Activated T-cell treated with anti-CD3 and anti-CD28 coated beads, Interleukin-2, amount 50 U/mL, for 24 hours (primary cell): ENCODE data around the gene MEIS3.

ENCODE experiments used
- DNase-seq: peaks from one replicate; pipeline ENCODE4 v3.0.0-alpha.2; 2020
- H3K27ac Mint-ChIP-seq: 2 replicates; pipeline ENCODE4 v1.8.0; 2020; ENCODE audit warnings: mild to moderate bottlenecking, mixed read lengths
- H3K27me3 Mint-ChIP-seq: 2 replicates; pipeline ENCODE4 v1.8.0; 2020; ENCODE audit warnings: mixed read lengths
- H3K36me3 Mint-ChIP-seq: 2 replicates; pipeline ENCODE4 v1.8.0; 2020; ENCODE audit warnings: low read depth, mixed read lengths
- H3K4me1 Mint-ChIP-seq: 2 replicates; pipeline ENCODE4 v1.8.0; 2020; ENCODE audit warnings: low read depth, mixed read lengths
- H3K4me3 Mint-ChIP-seq: 2 replicates; pipeline ENCODE4 v1.8.0; 2020; ENCODE audit warnings: mild to moderate bottlenecking, moderate library complexity, mixed read lengths
- H3K9me3 Mint-ChIP-seq: 2 replicates; pipeline ENCODE4 v1.8.0; 2020; ENCODE audit warnings: mixed read lengths

The MEIS3 gene

GRCh38 chr19:47419030-47419783 is at the start of gene MEIS3:
TSS of gene MEIS3 (minus strand) at chr19:47419527. CDS start at chr19:47419081, 446 bp downstream.
- Mint-ChIP-seq H3K4me3 (peak within 1 kb of the TSS; percentile 14), H3K4me1 (peaks cover 32% of the 10 kb centered on the region), H3K9me3 (no peaks in the 10 kb centered on the region), H3K36me3 (no peaks in the 10 kb centered on the region), H3K27me3 (peaks cover 88% of the 10 kb centered on the region), H3K27ac (no peak within 1 kb of the TSS)
- no peak for DNase-seq

DNA sequence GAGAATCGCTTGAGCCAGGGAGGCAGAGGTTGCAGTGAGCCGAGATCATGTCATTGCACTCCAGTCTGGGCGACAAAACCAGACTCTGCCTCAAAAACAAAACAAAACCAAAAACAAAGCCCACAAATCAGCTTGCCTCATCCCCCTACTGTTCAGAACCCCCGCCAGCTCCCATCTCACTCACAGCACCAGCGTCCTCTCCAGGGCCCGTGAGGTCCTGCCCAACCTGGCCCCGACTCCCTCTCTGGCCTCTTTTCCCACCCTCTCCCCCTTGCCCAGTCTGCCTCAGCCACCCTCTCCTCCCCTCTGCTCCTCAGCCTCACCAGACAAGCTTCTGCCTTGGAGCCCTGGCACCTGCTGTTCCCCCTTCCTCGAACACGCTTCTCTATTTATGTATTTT is 48.6 kb upstream of the MEIS3 start:
- H3K4me3 Mint-ChIP-seq: no peak overlapping the region
- no peaks in the 10 kb centered on the region for H3K9me3 Mint-ChIP-seq
- DNase-seq: no peak
- peaks cover 10% of the 10 kb centered on the region for H3K4me1 Mint-ChIP-seq
- no peak overlapping the region for H3K27ac Mint-ChIP-seq
- H3K27me3 Mint-ChIP-seq: peaks cover 73% of the 10 kb centered on the region
- no peaks in the 10 kb centered on the region for H3K36me3 Mint-ChIP-seq

DNA sequence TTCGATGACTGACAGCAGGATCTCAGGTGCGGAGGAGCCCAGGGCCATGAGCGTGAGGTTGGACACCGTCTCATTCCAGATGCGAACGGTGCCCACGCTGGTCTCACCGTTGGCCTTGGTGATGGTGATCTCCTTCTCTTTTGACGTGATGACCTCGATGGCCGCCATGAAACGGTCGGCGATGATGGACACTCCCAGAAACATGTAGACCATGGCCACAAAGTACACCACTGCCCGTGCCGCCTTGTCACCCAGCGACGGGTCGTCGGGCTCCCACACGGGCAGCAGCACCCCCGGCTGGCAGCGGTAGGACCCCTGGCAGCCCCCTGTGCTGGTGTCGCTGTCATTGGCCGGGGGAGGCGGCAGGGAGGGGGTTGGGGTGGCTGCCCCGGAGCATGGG is 46.6 kb upstream of the MEIS3 start:
- H3K36me3 Mint-ChIP-seq: no peaks in the 10 kb centered on the region
- H3K9me3 Mint-ChIP-seq: no peaks in the 10 kb centered on the region
- no peak for DNase-seq
- H3K27ac Mint-ChIP-seq: no peak overlapping the region
- no peak overlapping the region for H3K4me3 Mint-ChIP-seq
- H3K4me1 Mint-ChIP-seq: peaks cover 3% of the 10 kb centered on the region
- H3K27me3 Mint-ChIP-seq: peaks cover 66% of the 10 kb centered on the region

DNA sequence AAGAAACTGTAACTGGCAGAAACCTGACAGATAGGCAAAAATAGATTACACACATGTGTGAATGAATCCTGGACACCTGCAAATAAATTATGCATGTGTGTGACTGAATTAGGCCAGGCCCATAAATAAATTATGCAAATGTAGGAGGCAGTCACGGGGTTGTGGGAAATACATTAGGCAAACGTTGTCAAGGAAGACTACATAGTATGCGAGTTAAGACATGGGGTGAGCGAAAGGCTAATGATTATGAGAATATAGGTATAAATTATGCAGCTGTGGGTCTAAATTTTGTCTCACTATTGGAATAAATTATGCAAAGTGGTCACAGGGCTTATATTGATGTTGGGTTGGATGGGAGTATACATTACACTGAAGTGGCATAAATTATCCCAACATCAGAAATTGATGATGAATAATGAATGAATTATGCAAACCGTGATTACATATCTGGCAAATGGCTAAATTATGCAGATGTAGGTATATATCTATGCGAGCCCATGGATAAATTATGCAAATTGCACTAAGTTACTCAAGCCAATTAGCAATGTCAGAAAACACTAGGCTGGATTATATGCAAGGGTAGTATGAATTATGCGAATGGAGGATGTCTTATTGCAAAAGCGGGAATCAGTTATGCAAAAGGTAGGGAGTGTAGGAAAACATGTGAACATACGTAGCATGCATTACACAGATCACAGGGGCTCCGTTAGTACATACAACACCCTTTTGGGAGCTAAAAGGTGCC is 45.5 kb upstream of the MEIS3 start:
- no peak overlapping the region for H3K27ac Mint-ChIP-seq
- no peaks in the 10 kb centered on the region for H3K4me1 Mint-ChIP-seq
- H3K9me3 Mint-ChIP-seq: no peaks in the 10 kb centered on the region
- no peak for DNase-seq
- H3K36me3 Mint-ChIP-seq: no peaks in the 10 kb centered on the region
- H3K4me3 Mint-ChIP-seq: no peak overlapping the region
- H3K27me3 Mint-ChIP-seq: peaks cover 58% of the 10 kb centered on the region

DNA sequence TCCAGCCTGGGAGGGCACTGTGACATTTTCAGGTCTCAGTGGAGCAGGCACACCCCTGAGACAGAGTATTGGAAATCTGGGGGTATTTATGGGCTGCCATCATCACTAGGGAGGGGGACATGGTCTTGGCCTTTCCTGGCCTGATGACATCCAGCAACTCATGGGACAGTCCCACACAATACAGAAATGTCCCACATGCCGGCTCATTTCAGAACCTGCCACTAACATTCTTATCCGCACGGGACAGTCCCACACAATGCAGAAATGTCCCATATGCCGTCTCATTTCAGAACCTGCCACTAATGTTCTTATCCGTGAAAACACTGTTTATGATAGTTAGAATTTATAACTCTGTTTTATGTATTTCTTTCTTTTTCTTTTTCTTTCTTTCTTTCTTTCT is 42.5 kb upstream of the MEIS3 start:
- Mint-ChIP-seq H3K4me1 (peaks cover 2% of the 10 kb centered on the region), H3K27me3 (peaks cover 30% of the 10 kb centered on the region), H3K9me3 (no peaks in the 10 kb centered on the region), H3K4me3 (no peak overlapping the region), H3K27ac (no peak overlapping the region), H3K36me3 (no peaks in the 10 kb centered on the region)
- no peak for DNase-seq

DNA sequence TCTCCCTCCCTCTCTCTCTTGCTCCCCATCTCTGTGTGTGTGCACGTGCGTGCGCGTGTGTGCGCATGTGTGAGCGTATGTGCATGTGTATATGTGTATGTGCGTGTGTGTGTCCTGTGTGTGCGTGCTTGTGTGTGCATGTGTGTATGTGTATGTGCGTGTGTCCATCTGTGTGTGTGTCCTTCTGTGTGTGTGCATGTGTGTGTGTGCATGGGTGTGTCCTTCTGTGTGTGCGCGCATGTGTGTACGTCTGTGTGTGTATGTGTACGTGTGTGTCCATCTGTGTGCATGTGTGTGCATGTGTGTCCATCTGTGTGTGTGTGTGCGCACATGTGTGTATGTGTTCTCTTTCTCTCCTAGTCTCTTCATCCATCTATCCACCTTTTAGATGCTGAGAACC is 40.1 kb upstream of the MEIS3 start:
- Mint-ChIP-seq H3K36me3 (no peaks in the 10 kb centered on the region), H3K9me3 (peaks cover 9% of the 10 kb centered on the region), H3K27me3 (peaks cover 32% of the 10 kb centered on the region), H3K27ac (no peak overlapping the region), H3K4me1 (peaks cover 2% of the 10 kb centered on the region), H3K4me3 (no peak overlapping the region)
- DNase-seq: no peak

DNA sequence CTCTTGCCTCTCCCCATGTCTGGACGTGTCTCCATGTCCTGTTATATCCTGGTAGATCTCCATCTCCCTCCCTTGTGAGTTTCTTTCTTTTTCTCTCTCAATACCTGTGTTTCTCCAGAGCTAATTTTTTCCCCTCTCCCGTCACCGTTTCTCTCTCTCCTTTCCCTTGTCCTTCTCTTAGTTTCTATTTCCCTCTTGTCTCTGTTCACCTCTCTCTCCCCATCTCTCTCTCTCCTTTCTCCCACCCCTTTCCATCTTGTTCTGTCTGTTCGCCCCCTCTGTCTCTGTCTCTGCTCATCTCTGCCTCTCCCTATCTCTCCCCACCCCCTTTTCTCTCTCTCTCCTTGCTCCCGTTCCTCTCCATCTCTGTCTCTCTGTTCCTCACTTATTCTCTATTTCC is 39.3 kb upstream of the MEIS3 start:
- DNase-seq: no peak
- Mint-ChIP-seq H3K27me3 (peaks cover 36% of the 10 kb centered on the region), H3K4me3 (no peak overlapping the region), H3K27ac (no peak overlapping the region), H3K9me3 (peaks cover 9% of the 10 kb centered on the region), H3K36me3 (no peaks in the 10 kb centered on the region), H3K4me1 (peaks cover 2% of the 10 kb centered on the region)

- no peak for DNase-seq
- no peak overlapping the region for H3K27ac Mint-ChIP-seq
- H3K36me3 Mint-ChIP-seq: no peaks in the 10 kb centered on the region
- H3K4me1 Mint-ChIP-seq: peaks cover 2% of the 10 kb centered on the region
- peaks cover 9% of the 10 kb centered on the region for H3K9me3 Mint-ChIP-seq
- no peak overlapping the region for H3K4me3 Mint-ChIP-seq
- peaks cover 35% of the 10 kb centered on the region for H3K27me3 Mint-ChIP-seq
These were observed 37.6 kb upstream of the MEIS3 start for GRCh38 chr19:47456721-47457474.

DNA sequence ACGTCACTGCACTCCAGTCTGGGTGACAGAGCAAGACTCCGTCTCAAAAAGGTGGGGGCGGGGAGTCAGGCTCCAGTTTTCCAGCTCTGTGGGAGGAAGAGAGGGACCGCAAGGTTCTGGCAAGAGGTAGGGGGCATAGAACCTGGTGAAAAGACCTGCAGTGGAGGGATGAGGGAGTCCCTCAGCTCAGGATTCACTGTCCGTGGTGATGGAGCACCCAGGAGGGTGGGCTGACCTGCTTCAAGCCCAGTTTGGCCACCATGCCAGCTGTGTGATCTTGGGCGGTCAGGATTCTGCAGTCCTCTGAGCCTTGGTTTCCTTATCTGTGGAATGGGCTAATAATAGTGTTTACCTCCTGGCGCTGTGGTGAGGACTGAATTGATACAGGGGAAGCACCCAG is 31.2 kb upstream of the MEIS3 start:
- Mint-ChIP-seq H3K36me3 (no peaks in the 10 kb centered on the region), H3K27ac (no peak overlapping the region), H3K27me3 (peaks cover 67% of the 10 kb centered on the region), H3K9me3 (peaks cover 2% of the 10 kb centered on the region), H3K4me3 (no peak overlapping the region), H3K4me1 (peaks cover 17% of the 10 kb centered on the region)
- DNase-seq: no peak

- no peak for DNase-seq
- Mint-ChIP-seq H3K27me3 (peaks cover 72% of the 10 kb centered on the region), H3K9me3 (no peaks in the 10 kb centered on the region), H3K4me1 (peaks cover 34% of the 10 kb centered on the region), H3K27ac (no peak overlapping the region), H3K36me3 (no peaks in the 10 kb centered on the region), H3K4me3 (no peak overlapping the region)
These were observed 29.0 kb upstream of the MEIS3 start for GRCh38 chr19:47448360-47448727.

GRCh38 chr19:47447470-47448359 is 28.4 kb upstream of the MEIS3 start:
- H3K36me3 Mint-ChIP-seq: no peaks in the 10 kb centered on the region
- DNase-seq: peak; percentile 76
- peaks cover 78% of the 10 kb centered on the region for H3K27me3 Mint-ChIP-seq
- no peaks in the 10 kb centered on the region for H3K9me3 Mint-ChIP-seq
- peaks cover 39% of the 10 kb centered on the region for H3K4me1 Mint-ChIP-seq
- no peak overlapping the region for H3K4me3 Mint-ChIP-seq
- H3K27ac Mint-ChIP-seq: peak overlapping the region; percentile 18

DNA sequence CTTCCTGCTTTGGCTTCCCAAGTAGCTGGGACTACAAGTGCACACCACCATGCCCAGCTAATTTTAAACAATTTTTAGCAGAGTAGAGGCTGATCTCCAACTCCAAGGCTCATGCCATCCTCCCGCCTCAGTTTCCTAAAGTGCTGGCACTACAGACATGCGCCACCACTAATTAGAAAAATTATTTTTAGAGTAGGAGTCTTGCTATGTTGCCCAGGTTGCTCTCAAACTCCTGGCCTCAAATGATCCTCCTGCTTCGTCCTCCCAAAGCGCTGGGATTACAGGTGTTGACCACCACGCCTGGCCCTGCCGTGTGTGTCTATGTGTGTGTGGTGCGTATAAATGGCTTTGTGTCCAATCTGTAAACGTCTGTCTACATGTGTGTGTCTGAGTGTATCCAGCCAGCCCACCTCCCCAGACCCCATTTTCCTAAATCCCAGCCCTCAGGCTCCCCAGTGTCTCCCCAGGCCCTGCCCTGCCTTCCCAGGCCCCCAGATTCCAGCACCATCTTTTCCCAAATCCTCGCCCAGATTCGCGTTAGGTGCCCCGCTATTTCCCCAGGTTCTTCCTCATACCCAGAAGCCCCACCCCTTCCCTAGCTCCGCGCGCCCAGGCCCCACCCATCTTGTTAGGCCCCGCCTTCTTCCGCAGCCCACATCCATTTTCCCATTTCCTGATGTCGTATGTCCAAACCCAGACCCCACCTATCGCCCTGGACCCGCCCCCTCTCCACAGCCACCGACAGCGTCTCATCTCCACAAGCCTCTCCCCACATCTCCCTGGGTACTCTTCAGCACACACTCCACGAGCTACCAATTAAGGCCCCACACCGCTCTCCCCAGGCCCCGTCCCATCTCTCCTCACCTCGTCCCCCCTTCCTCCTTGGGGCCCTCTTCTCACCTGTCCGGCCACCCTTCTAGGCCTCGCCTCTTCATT is 27.5 kb upstream of the MEIS3 start:
- H3K4me3 Mint-ChIP-seq: peak overlapping the region; percentile 14
- no peak for DNase-seq
- peaks cover 83% of the 10 kb centered on the region for H3K27me3 Mint-ChIP-seq
- H3K9me3 Mint-ChIP-seq: no peaks in the 10 kb centered on the region
- no peaks in the 10 kb centered on the region for H3K36me3 Mint-ChIP-seq
- H3K4me1 Mint-ChIP-seq: peaks cover 39% of the 10 kb centered on the region
- peak overlapping the region; percentile 18 for H3K27ac Mint-ChIP-seq

DNA sequence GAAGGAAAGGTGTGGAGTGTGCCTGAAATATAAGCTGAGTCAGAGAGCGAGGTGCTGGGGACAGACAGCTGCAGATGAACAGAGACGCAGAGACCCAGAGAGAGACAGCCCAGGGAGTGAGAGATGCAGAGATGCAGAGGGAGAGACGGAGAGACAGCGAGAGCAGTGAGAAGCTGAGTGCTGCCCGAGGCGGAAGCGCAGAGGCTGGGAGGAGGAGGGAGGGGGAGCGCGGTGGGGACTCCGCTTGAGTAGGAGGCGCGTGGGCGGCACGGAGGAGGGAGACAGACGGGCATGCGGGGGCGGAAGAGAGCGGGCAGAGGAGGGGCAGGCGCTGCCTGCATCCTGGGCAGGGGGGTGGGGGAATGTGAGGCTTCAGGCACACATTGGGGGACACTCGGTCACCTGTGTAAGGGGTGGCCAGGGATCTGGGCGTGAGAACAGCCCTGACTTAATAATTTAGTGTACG is 26.6 kb upstream of the MEIS3 start:
- Mint-ChIP-seq H3K27ac (no peak overlapping the region), H3K4me3 (peak overlapping the region; percentile 29), H3K4me1 (peaks cover 39% of the 10 kb centered on the region), H3K36me3 (no peaks in the 10 kb centered on the region), H3K27me3 (peaks cover 83% of the 10 kb centered on the region), H3K9me3 (no peaks in the 10 kb centered on the region)
- DNase-seq: peak; percentile 56
